CD14-positive monocyte (primary cell): ENCODE data around the gene SFT2D3. TPM values are rescaled to one million over a fixed set of nuclear protein-coding genes. Genes with fewer than 3 reads are reported as not detected.

Experiments used
- DNase-seq, 3 donors: peaks; one replicate each; pipeline ENCODE4 v3.0.0-alpha.2; 2011 to 2022
- H2AFZ ChIP-seq: 2 replicates; pipeline ENCODE4 v1.6.0; 2012; ENCODE audit warnings: mild to moderate bottlenecking, low read depth, low read length, inconsistent platforms; ENCODE audit not compliant: insufficient read depth, poor library complexity, severe bottlenecking
- H3K27ac ChIP-seq, 2 donors: 1 replicate in 1 of 2; 2 replicates in 1 of 2; pipeline ENCODE4 v1.5.1; 2012 to 2013; ENCODE audit warnings: low read length in 2 of 2, control low read depth in 1 of 2, inconsistent platforms in 1 of 2, low read depth in 1 of 2, mild to moderate bottlenecking in 1 of 2
- H3K27me3 ChIP-seq, 2 donors: one replicate each; pipeline versions ENCODE4 v1.6.0 to v1.6.1; 2011 to 2013; ENCODE audit warnings: low read length in 2 of 2; ENCODE audit not compliant: control insufficient read depth in 2 of 2, insufficient read depth in 2 of 2
- H3K36me3 ChIP-seq, 2 donors: replicated peaks in 1 of 2; 1 replicate in 1 of 2; 2 replicates in 1 of 2; pipeline versions ENCODE4 v1.5.1 to v1.6.1; 2012 to 2013; ENCODE audit warnings: low read length in 2 of 2, control low read depth in 1 of 2, inconsistent platforms in 1 of 2, mild to moderate bottlenecking in 1 of 2; ENCODE audit not compliant: insufficient read depth in 2 of 2, control insufficient read depth in 1 of 2
- H3K4me1 ChIP-seq, 2 donors: 1 replicate in 1 of 2; 2 replicates in 1 of 2; pipeline versions ENCODE4 v1.5.1 to v1.6.1; 2012 to 2013; ENCODE audit warnings: low read length in 2 of 2, control low read depth in 1 of 2, inconsistent platforms in 1 of 2, mild to moderate bottlenecking in 1 of 2, moderate library complexity in 1 of 2; ENCODE audit not compliant: insufficient read depth in 2 of 2, control insufficient read depth in 1 of 2
- H3K4me2 ChIP-seq: replicated peaks from 2 replicates; pipeline ENCODE3; 2012; ENCODE audit warnings: low read length, moderate library complexity, mild to moderate bottlenecking; ENCODE audit not compliant: poor library complexity, severe bottlenecking; ENCODE audit errors: extremely low read depth
- H3K4me3 ChIP-seq, 3 experiments: fragments of 200-600 bp in 1 of 3; sonication (generic) in 1 of 3; replicated peaks in 1 of 3; 1 replicate in 2 of 3; 2 replicates in 1 of 3; pipeline ENCODE4 v1.5.1; 2011 to 2013; ENCODE audit warnings: low read length in 3 of 3, mild to moderate bottlenecking in 3 of 3, control low read depth in 2 of 3, low read depth in 2 of 3, inconsistent platforms in 1 of 3, moderate library complexity in 1 of 3
- H3K79me2 ChIP-seq: 2 replicates; pipeline ENCODE4 v1.6.0; 2012; ENCODE audit warnings: mild to moderate bottlenecking, control low read depth, inconsistent platforms, low read length, moderate library complexity; ENCODE audit not compliant: insufficient read depth
- H3K9ac ChIP-seq: 2 replicates; pipeline ENCODE4 v1.6.0; 2017; ENCODE audit warnings: low read length, mild to moderate bottlenecking; ENCODE audit not compliant: insufficient read depth, poor library complexity, severe bottlenecking
- H3K9me3 ChIP-seq, 2 donors: replicated peaks in 1 of 2; 1 replicate in 1 of 2; 2 replicates in 1 of 2; pipeline versions ENCODE4 v1.5.1 to v1.6.1; 2012 to 2013; ENCODE audit warnings: low read length in 2 of 2, control low read depth in 1 of 2; ENCODE audit not compliant: control insufficient read depth in 1 of 2, insufficient read depth in 1 of 2
- H4K20me1 ChIP-seq: 2 replicates; pipeline ENCODE4 v1.6.0; 2012; ENCODE audit warnings: mild to moderate bottlenecking, low read length, control low read depth, moderate library complexity; ENCODE audit not compliant: insufficient read depth
- H3K27ac Mint-ChIP-seq, 7 donors: one replicate each; pipeline ENCODE4 v1.8.0; 2020; ENCODE audit warnings: mild to moderate bottlenecking in 7 of 7, mixed read lengths in 7 of 7, moderate library complexity in 6 of 7, inconsistent platforms in 2 of 7
- H3K27me3 Mint-ChIP-seq, 3 donors: one replicate each; pipeline ENCODE4 v1.8.0; 2021 to 2022; ENCODE audit warnings: low read depth in 3 of 3, mild to moderate bottlenecking in 3 of 3, mixed read lengths in 3 of 3, moderate library complexity in 3 of 3, inconsistent platforms in 1 of 3
- H3K36me3 Mint-ChIP-seq, 2 donors: one replicate each; pipeline ENCODE4 v1.8.0; 2020; ENCODE audit warnings: mixed read lengths in 2 of 2, inconsistent platforms in 1 of 2, mild to moderate bottlenecking in 1 of 2
- H3K4me1 Mint-ChIP-seq: one replicate; pipeline ENCODE4 v1.8.0; 2020; ENCODE audit warnings: mild to moderate bottlenecking, mixed read lengths
- H3K4me3 Mint-ChIP-seq, 2 donors: one replicate each; pipeline ENCODE4 v1.8.0; 2020; ENCODE audit warnings: mild to moderate bottlenecking in 2 of 2, mixed read lengths in 2 of 2, moderate library complexity in 1 of 2
- H3K9me3 Mint-ChIP-seq, 7 donors: one replicate each; pipeline ENCODE4 v1.8.0; 2020 to 2022; ENCODE audit warnings: mixed read lengths in 7 of 7, mild to moderate bottlenecking in 6 of 7, moderate library complexity in 6 of 7, inconsistent platforms in 2 of 7
- WGBS: methylation state at CpG from one replicate; pipeline ENCODE4 v1.1.5; 2013; ENCODE audit warnings: missing lambda C conversion rate; ENCODE audit not compliant: insufficient coverage; 5-methylcytosine and 5-hydroxymethylcytosine counted together
- intact Hi-C, 2 donors: fragments of 100-400 bp; cut with micrococcal nuclease; formaldehyde crosslinking; loops; one replicate each; pipeline versions ENCODE4 v1.15.0 to v1.15.1; 2023
- polyA plus RNA-seq, 3 donors: library from polyadenylated mRNA; depleted of rRNA in 1 of 3; unstranded in 2 of 3; stranded (reverse) in 1 of 3; fragments of 300-500 nt in 2 of 3; fragments of >200 nt in 1 of 3; fragmentation: Illumina TruSeq in 2 of 3; gene quantifications; 1 replicate in 2 of 3; 2 replicates in 1 of 3; pipeline ENCODE4 v1.2.3, GENCODE V29; 2012 to 2021
- TF ChIP-seq, protein P1 (sequence below): fragments of 200-600 bp; IDR thresholded peaks from one replicate; pipeline ENCODE4 v1.8.0; 2022; ENCODE audit warnings: antibody characterized with exemption, mild to moderate bottlenecking

Gene SFT2D3
- polyA plus RNA-seq, 3 donors = 3.8 to 4.9 TPM; not detected in 1

DNA sequence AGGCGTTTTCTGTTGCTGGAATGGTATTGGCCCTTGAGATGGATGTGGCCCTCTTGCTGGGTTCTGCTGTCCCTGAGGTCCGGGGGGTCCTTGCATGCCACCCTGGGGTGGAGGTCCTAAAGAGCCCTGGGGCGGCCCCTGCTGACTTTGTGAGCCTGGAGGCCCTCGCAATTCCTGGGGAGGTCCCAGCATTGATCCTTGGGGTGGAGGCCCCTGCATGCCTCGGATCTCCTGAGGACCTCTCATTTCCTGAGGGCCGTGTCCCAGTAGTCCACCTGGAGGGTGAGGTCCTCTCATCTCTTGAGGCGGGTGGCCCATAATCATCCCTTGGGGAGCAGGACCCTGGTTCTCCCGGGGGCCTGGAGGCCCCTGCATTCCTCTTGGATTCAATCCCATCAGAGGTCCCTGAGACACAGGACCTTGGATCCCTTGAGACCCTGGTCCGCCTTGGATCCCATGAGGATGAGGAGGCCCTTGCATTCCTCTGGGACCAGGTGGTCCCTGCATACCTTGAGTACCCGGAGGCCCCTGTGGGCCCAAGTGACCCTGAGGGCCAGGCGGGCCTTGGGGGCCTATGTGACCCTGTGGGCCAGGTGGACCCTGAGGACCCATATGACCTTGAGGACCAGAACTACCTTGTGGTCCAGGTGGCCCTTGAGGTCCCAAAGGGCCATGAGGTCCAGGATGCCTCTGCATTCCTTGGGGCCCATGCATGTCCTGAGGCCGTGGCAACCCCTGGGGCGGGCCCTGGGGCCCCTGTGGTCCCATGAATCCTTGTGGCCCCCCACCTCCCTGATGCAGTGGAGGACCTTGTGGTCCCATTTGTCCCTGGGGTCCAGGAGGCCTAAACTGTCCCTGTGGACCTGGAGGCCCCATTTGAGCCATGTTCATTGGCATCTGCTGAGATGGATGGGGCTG is 18.3 kb downstream of the SFT2D3 start:
- H3K4me3 Mint-ChIP-seq = no peak overlapping the region
- H3K4me1 Mint-ChIP-seq = no peaks in the 10 kb centered on the region
- Histone ChIP-seq H3K36me3 (peaks cover 74 to 94% of the 10 kb centered on the region in 2 donors), H3K4me3 (no peak overlapping the region), H2AFZ (no peak overlapping the region), H3K27me3 (no peaks in the 10 kb centered on the region), H3K4me2 (no peak overlapping the region), H3K4me1 (no peaks in the 10 kb centered on the region), H3K9me3 (no peaks in the 10 kb centered on the region), H4K20me1 (no peaks in the 10 kb centered on the region), H3K27ac (no peak overlapping the region), H3K9ac (no peak overlapping the region), H3K79me2 (no peaks in the 10 kb centered on the region)
- intact Hi-C loops = no loop called here
- TF ChIP-seq, protein P1, sequence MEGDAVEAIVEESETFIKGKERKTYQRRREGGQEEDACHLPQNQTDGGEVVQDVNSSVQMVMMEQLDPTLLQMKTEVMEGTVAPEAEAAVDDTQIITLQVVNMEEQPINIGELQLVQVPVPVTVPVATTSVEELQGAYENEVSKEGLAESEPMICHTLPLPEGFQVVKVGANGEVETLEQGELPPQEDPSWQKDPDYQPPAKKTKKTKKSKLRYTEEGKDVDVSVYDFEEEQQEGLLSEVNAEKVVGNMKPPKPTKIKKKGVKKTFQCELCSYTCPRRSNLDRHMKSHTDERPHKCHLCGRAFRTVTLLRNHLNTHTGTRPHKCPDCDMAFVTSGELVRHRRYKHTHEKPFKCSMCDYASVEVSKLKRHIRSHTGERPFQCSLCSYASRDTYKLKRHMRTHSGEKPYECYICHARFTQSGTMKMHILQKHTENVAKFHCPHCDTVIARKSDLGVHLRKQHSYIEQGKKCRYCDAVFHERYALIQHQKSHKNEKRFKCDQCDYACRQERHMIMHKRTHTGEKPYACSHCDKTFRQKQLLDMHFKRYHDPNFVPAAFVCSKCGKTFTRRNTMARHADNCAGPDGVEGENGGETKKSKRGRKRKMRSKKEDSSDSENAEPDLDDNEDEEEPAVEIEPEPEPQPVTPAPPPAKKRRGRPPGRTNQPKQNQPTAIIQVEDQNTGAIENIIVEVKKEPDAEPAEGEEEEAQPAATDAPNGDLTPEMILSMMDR = no peak
- DNase-seq = no peak
- no peaks in the 10 kb centered on the region for H3K9me3 Mint-ChIP-seq
- H3K36me3 Mint-ChIP-seq = peaks cover 71 to 87% of the 10 kb centered on the region in 2 donors
- 98% methylated on average over 11 of the region's 13 CpGs for WGBS
- peak overlapping the region in 3 of 7 donors; percentile 45 to 63 (median 46) for H3K27ac Mint-ChIP-seq
- H3K27me3 Mint-ChIP-seq = no peaks in the 10 kb centered on the region

DNA sequence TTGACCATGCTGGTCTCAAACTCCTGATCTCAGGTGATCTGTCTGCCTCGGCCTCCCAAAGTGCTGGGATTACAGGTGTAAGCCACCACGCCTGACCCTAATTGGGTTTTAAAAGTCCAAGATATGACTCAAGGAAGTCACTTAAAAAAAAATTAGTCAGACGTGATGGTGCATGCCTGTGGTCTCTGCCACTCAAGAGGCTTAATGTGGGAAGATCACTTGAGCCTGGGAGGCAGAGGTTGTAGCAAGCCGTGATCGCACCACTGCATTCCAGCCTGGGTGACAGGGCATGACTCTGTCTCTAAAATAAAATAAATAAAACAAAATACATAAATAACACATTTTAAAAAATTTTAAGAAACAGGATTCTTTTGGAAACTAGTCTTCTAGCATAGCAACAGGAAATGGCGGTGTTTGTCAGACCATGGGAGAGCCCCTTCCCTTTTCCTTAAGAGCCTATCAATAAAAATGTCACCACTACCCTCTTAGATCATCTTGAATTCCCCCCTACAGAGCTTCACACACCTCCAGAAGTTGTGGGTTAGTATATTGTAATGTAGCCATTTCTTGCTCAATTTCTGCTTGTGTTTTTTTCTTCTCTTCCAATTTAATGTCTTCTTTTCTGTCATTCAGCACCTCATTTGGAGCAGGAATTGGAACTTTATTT is 20.1 kb downstream of the SFT2D3 start:
- Histone ChIP-seq H3K4me2 (no peak overlapping the region), H3K4me1 (no peaks in the 10 kb centered on the region), H3K27me3 (no peaks in the 10 kb centered on the region), H2AFZ (no peak overlapping the region), H3K27ac (no peak overlapping the region), H3K79me2 (no peaks in the 10 kb centered on the region), H3K36me3 (peaks cover 64 to 85% of the 10 kb centered on the region in 2 donors), H3K9me3 (no peaks in the 10 kb centered on the region), H3K9ac (no peak overlapping the region), H3K4me3 (no peak overlapping the region), H4K20me1 (no peaks in the 10 kb centered on the region)
- 100% methylated on average over 3 of the region's 6 CpGs for WGBS
- intact Hi-C loops = no loop called here
- Mint-ChIP-seq H3K9me3 (no peaks in the 10 kb centered on the region), H3K27me3 (no peaks in the 10 kb centered on the region), H3K27ac (no peak overlapping the region), H3K4me3 (no peak overlapping the region), H3K36me3 (peaks cover 76 to 82% of the 10 kb centered on the region in 2 donors), H3K4me1 (peaks cover 2% of the 10 kb centered on the region)
- DNase-seq = no peak
- TF ChIP-seq, protein P1 = no peak
